DMS 273 treated with DMSO at 0.1 percent for 48 hours (cell line): ENCODE measurements around the gene MYO7B.

ENCODE experiments used
- DNase-seq: peaks from one replicate; lab custom pipeline; 2025; lab: John Stamatoyannopoulos, UW

The MYO7B gene

DNA sequence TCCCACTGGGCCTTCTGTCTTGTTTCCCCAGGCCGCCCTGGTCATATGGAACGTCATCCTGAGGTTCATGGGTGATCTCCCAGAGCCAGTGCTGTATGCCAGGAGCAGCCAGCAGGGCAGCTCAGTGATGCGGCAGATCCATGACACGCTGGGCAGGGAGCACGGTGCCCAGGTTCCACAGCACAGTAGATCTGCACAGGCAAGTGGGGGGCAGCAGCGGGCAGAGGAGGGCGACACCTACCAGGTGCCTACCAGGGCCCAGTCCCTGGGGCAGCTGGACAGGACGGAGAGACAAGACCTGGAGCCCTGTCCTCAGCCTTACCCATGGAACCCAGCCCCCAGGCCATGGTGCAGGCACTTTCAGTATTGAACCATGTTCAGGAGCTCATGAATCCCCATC, 74.3 kb downstream of the MYO7B start:
- DNase-seq = no peak

DNA sequence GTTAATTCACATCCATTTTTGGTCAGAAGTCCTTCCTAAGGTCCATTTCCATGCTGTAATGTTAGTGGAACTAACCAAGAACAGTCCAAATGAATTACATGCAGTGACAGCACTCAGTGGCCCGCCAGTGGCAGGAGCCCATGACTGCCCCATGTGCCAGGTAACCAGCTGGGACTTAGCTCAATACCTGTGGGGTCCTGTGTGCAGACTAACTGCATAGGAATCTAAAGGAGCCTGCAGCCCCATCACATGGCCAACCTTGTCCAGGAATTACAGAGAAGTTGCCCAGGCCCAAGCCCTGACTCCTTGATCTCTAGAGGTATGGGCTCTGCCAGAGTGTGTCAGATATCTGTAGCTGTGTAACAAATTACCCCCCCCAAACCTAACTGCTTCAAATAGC, 75.1 kb downstream of the MYO7B start:
- DNase-seq = no peak

GRCh38 chr2:127611076-127611925, 75.8 kb downstream of the MYO7B start:
- DNase-seq = no peak

- no peak for DNase-seq
Observed at GRCh38 chr2:127612111-127612822, 76.8 kb downstream of the MYO7B start.

DNA sequence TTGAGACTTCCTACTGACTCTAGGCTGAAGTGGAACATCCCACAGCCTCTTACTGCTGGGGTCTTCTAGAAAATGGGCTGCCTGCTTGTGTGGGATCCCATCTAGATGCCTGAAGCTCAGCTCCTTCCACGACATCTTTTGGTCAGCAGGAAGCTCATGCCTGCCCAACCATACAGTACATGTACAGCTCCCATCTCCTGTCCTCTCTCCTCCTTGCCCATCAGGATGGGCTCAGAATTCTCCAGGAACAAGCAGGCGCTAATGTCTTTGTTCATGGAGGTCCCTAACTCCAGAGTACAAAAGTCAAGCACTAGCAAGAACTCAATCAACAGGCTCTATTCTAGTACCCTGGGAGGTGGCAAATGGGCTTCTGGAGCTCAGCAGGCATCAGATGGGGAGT, 78.8 kb downstream of the MYO7B start:
- DNase-seq = no peak

GRCh38 chr2:127614731-127615130, 79.2 kb downstream of the MYO7B start:
- no peak for DNase-seq

GRCh38 chr2:127615511-127616166, 80.2 kb downstream of the MYO7B start:
- no peak for DNase-seq

DNA sequence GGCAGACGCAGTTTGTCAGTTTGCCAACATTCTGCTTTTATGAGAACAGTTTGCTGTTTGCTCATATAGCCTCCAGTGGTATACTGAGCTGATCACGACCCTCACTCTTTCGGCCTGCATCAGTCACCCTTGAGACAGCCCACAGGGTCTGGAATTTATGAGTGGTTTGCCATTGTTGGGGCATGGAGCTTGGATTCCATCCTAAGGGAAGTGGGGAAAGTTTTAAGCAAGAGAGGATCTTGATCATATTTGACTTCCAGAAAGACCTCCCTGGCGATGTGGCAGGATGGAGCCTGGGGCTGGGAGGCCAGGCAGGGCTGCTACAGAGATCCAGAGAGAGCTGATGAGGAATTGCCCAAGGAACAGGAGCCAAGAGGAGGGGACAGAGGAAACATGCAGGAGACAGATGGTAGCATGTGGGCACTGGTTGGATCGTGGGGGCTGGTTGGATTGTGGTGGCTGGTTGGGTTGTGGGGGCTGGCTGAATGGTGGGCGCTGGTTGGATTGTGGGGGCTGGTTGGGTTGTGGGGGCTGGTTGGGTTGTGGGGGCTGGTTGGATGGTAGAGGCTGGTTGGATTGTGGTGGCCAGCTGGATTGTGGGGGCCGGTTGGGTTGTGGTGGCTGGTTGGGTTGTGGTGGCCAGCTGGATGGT, 83.2 kb downstream of the MYO7B start:
- no peak for DNase-seq

GRCh38 chr2:127619203-127619590, 83.7 kb downstream of the MYO7B start:
- no peak for DNase-seq

DNA sequence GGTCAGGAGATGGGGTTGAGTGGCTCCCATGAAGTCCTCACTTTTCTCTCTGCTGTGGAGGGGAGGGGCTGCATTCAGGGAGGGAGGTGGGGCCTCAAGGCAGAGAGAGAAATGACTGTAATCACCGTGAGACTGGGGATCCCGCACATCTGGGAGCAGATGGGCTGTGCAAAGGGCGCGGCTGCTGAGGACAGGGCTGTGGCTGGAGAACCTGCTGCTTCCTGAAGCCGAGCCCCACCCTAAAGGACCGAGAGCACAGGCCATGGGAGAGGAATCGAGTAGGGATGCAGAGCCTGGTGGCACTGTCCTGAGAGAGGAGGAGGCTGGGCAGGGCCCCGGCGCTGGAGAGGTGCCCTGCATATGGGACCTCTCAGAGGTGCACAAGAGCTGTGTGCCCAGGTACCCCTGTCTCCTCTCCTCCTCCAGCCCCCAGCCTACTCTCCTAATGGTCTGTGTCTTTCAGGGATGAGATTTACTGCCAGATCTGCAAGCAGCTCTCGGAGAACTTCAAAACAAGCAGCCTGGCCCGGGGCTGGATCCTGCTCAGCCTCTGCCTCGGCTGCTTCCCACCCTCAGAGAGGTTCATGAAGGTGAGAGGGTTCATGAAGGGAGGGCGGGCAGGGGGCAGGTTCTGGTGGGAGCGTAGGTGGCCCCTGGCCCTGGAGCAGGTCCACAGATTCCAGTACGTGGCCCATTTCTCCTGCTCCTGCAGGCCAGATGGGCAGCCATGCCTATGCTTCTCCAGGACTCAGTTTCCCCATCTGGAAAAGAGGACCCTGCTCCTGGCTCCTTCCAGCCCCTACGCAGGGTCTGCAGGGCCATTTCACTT, 84.6 kb downstream of the MYO7B start:
- no peak for DNase-seq

DNA sequence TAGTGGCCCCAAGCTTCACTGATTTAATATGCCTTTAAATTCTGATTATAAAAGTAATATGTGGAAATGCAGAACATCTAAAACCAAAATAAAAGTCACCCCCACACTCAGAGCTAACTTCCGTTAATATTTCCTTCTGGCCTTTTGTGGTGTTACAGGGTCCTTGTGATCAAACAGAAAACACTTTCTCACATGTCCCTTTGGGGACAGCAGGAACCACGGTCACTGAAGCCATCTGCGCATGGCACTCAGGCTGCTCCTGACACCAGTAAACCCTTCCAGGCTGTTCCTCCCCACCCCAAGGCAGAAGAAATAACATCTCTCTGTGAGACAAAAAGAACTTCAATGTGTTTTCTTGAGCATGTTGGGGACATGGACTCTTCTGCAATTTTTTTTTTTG, 85.4 kb downstream of the MYO7B start:
- DNase-seq = no peak

GRCh38 chr2:127621981-127622431, 86.5 kb downstream of the MYO7B start:
- DNase-seq = no peak

GRCh38 chr2:127622561-127623387, 87.3 kb downstream of the MYO7B start:
- no peak for DNase-seq

- DNase-seq = no peak
Observed at GRCh38 chr2:127623388-127624319, 88.2 kb downstream of the MYO7B start.

DNA sequence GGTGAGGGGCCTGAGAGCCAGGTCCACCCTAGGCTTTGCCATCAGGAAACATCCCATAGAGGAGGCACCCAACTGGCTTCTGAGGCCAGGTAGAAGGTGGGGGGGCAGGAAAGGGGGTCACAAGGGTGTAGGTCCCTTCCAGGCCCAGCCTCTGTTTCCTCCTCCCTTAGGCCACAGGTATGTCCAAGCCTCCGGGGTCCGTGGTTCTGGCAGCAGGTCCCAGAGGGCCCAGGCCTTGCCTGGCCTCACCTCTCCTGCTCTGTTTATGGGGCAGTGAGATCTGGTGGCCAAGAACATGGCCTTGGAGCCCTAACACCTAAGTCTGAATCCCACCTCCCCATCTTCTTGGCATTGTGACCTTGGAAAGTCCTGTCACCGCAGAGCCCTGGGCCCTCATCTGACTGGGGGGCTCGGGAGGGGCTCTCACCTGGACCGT, 88.9 kb downstream of the MYO7B start:
- no peak for DNase-seq

DNA sequence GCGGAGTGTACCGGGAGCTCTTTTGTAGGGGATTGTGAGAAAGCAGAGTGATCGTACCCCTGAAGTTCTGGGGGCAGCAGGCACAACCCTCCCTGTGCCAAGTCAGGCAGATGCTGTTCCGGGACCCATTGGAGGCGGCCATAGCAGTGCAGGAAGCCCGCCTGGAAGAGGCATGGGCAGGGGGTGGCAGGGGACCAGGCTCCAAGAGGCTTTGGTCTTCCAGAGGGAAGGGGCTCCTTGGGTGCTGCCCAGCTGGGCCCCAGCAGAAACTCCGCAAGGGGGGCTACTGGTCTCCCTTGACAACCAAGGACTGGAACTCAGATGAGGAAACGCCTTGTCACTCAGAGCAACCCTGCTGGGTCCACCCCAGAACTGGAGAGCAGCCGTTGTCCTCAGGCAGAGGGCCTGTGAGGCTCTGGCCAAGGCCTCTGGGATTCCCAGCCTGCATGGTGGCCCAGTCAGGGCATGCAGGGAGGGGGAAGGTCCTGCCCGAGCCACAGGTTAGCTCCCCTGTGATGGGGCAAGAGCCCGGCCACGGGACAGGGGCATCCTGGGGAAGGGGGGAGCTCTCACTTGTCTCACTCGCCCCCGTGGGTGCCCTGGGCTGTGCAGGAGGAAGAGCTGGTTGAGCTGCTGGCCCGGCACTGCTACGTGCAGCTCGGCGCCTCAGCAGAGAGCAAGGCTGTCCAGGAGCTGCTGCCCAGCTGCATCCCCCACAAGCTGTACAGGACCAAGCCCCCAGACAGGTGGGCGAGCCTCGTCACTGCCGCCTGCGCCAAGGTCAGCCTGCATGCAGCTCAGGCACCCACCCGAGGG, 89.5 kb downstream of the MYO7B start:
- no peak for DNase-seq

GRCh38 chr2:127625572-127625951, 90.1 kb downstream of the MYO7B start:
- no peak for DNase-seq

DNA sequence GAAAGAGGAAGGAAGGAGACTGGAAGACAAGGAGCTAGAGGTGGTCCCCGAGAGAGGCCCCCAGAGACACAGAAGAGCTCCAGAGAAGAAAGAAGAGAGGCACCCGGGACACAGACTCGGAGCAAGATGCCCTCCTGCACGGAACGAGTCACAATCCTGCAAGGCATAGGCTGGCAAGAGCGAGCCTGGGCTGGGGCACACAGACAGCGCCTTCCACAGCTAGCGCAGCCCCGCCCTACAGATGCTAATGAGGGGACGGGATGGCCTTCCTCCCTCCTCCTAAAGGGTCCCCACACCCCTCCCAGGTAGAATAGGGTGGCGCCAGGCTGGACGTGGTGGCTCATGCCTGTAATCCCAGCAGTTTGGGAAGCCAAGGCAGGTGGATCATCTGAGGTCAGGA, 90.7 kb downstream of the MYO7B start:
- no peak for DNase-seq
